SIG-M5 treated with dmso at 0.1 percent for 504 hours (cell line): ENCODE measurements around the gene ABLIM1.

Experiments used
- DNase-seq: peaks from one replicate; lab custom pipeline; 2025; ENCODE audit not compliant: unreplicated experiment; lab: John Stamatoyannopoulos, UW

The ABLIM1 gene

DNA sequence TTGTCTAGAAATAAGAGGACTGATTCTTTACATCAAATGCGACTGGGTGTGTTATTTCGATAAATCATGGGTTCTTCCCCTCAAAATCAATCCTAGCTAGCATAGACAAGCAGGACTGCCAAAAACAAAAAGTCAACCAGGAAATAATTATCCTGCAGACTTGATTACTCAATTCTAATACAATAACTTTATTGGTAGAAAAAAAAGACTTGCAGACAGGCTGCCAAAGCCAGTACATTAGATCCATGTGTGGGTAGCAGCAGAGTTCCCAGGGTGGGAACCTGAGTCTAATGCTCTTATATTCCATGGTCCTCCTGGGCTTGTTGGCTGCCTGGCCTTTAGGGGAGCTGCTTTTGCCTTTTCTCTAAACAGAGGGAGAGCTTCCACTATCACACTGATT is 261.6 kb downstream of the ABLIM1 start:
- no peak for DNase-seq

DNA sequence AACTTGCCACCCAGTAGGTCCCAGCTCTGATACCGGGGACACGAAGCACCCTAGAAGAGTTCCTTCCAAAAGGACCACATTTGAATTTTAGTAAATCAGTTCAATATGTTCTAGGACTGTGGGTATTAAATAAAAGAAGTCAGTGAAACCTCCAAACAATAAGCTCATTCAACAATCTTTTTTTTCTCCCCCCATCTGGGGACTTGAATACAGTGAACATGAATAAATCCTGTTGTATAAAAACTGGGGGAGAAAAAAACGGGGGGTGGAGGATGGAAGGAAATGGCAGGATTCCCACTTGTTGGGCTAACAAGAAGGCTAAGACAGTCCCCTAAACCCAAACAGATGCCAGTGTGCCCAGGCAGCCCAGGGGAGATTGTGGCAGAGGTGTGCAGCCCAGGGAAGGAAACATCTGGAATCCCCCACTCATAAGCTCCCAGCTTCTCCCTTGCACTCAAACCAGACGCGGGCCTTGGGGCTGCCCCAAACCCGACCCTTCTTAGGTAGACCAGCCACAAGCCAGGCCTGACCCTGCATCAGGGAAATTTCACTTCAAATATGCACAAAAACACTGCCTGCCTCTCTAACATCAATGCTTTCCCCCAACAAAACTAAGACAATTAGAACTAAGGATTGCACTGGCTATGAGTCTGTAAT is 262.6 kb downstream of the ABLIM1 start:
- DNase-seq: no peak

DNA sequence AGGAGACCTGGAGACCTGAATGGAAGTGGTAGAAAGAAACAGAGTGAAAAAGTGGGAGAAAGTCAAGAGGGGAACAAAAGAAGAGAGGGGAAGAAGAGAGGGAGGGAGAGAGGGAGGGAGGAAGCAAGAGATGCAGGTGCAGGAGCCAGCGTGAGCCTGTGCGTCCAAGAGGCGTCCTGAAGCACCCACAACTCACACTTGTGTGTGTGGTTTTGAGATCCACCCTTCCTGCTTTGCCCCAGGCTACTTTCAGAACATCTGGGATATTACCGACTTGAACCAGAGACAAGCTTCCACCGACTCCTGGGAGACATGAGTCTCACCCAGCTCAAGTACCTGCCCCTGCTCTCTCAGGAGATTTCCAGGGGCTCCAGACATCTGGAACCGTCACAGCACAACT is 263.5 kb downstream of the ABLIM1 start:
- DNase-seq: no peak

DNA sequence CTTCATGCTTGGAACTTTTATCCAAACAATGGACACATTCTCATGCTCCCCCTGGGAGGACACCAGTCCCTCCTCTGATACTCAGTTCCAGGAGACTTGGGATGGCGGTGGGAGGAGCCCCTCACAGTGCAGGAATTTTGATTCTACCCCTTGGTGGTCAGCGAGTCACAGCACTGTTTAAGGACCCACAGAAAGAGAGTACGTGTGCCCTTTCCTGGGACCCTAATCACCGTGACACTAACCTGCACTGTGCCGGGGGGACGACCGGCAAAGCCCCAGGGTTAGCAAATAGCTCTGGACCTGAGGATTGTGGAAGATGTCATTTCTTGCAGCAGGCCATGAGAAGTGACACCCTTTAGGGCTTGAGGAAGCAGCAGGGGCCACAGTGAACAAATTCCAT is 264.2 kb downstream of the ABLIM1 start:
- DNase-seq: no peak

DNA sequence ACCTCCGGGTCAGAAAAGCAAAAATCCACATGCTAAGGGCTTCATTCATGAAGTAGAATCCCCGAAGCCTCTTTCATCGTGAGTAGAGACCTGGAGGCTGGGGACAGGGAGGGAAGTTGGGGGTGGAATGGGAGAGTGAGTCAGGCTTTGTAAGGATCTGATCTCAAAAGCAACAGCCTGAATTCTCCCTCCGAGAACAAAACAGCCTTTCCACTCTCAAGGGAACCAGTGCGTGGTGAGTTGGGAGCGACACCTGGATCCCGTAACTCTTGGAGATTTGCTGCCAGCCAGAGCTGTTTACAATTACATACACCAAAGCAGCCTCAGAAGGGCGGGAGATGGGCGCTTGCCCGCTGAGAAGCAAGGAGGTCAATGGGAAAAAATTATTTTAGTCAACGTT is 264.6 kb downstream of the ABLIM1 start:
- DNase-seq: no peak

DNA sequence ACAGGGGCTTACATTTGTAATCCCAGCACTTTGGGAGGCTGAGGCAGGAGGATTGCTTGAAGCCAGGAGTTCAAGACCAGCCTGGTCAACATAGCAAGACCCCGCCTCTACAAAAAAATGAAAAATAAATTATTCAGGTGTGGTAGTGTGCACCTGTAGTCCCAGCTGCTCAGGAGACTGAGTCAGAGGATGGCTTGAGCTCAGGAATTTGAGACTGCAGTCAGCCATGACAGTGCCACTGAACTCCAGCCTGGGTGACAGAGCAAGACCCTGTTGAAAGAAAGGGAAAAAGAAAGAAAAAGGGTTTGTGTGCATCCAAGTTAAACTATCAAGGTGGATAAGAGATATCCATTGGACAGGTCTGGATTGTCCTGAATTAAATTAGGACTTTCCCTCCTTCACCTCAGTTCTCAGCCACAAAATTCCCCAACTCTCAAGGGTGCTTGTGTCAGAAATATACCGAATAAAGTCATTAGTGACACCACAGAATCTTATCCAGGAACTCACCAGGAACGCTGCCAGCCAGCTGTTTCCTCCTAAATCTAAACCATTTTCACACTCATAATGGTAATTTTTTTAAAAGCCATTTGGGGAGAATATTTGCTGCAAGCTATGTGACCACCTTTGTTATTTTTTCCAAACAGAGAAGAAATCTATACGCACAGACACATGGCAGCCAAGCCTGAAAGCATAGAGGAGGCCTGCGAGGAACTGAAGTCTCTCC is 265.8 kb downstream of the ABLIM1 start:
- no peak for DNase-seq

DNA sequence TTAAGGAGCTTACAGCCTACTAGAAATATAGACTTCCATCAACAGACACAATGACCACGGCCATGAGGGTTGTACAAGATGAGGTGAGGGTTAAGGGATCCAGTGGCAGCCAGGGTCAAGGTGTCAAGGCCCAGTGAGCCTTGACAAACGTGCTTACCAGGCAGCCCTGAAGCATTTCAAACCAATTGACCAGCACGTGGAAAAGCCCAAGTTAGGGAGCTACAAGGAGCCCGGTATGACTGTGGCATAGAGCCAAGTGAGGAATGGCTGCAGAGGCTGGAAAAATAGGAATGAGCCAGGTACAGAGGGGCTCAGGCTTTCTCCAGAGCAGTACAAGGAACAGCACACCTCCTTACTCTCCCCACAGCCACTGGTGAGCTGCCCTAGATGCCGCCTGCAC is 266.5 kb downstream of the ABLIM1 start:
- DNase-seq: no peak

DNA sequence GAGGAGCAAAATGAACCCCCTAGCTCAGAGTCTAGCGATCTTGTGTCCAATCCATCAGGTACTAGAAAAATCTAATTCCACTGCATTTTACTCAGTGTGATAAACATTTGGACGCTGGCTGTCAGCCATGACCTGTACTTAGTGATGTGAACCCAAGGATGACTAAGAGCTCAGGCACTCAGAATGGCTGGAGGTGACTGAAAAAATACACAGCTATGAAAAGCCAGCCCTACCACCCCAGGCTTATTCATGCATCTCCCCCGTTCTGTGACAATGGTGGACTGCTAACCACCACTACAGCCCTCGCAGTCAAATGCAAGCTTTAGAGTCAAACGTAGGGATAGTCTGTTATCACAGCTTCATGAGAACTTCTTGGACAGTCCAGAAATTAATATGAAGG is 268.6 kb downstream of the ABLIM1 start:
- DNase-seq: no peak

DNA sequence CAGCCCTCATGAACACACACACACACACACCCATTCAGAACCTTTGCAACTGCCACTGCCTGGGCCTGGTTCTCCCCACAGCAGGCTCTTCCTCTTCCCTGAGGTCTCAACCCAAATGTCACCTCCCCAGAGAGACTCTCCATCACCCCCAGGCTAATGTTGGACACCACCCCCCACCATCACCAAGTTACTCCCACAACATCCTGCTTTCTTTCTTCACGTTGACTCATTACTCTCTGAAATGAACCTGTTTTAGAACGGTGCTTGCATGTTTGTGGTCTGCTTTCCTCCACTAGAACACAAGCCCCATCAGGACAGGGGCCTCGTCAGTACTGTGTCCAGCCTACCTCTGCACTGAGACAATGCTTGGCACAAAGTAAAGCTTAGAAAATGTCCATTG is 269.8 kb downstream of the ABLIM1 start:
- no peak for DNase-seq

DNA sequence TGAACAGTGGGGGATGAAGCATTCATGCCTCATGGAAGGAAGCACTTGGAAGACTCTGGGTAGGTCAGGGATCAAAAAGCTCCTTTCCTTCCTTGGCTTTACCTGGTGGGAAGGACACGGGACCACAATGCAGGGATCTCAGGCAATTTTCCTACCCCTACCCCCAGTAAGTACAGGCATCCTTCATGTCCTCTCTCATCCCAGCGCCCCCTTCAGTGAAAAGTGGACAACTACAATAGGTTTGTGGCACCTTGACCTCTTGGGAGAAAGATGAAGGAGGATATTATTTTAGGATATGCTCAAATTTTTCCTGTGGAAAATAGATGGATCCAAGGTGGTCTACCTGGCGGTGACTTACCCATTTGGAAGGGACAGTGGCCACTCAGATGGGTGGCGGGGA is 270.3 kb downstream of the ABLIM1 start:
- DNase-seq: no peak

DNA sequence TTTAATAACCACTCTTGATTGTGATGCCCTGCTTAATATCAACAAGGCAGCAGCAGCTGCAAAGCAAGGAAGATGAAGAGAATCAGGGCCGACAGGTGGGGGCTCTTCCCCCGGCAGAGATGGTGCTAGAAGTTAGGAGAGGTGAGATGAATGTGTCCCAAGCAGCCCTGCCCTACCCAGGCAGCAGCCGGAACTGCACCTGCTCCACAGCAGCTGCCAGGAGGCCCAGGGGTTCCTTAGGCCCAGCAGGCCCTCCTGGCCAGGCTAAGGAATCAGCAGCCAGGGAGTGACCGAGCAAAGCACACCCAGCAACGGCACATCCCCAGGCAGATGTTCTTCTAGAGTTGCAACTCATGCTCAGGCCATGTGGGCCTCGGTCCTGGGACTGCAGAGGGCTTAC is 271.6 kb downstream of the ABLIM1 start:
- DNase-seq: no peak

DNA sequence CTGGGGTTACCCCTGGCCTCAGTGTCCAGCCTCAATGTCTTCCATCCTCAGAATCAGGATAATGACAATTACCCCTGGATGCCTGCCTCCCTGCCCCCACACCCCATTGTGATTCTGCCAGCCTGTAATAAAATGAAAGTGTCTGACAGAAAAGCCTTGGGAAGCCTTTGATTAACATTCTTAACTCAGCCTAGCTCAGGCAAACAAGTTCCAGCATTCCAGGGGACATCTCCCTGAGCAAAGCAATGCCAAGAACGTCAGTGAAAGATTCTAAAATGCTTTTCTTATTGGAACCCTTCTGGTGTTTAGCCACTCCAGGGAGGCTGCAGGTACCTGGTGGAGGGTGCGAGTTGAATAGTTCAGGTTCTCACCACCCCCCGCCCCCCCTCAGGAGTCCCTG is 272.5 kb downstream of the ABLIM1 start:
- DNase-seq: no peak

DNA sequence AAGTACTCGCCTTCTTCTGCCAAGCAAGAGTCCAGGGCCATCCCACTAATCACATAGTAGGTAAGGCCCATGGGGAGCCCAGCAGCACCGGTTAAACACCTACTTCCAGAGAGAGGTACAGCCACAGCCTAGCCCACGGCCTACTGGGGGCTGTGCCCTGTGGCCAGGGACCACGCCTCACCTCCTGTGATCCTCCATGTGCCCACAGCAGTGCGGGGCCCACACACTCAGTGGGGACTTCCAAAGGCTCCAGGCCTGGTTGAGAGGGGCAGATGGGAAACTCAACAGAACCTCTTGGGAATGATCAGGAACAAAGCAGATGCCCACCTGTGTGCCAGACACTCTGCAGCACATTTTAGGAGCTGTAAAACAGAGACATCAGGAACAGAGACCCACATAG is 273.5 kb downstream of the ABLIM1 start:
- no peak for DNase-seq

DNA sequence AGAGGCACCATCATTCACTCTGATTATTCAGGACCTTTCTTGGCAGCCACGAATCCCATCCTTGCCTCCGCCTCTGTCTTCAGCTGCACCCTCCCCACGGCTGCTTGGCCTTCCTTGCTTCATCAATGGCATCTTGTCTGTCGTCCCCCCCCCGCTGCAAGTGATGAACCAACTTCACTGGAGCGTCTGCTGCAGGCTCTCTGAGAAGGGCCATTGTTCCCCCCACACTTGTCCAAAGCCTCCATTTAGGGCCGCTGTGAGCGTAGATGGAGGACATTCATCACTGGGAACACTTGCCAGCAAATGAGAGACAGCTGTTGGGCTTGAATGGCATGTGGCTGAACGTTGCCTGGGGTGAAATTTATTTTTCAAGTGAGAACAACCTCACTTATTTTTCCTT is 273.9 kb downstream of the ABLIM1 start:
- DNase-seq: no peak
